Osteocyte (in vitro differentiated cells): ENCODE measurements around the gene ANKMY2. TPM values are rescaled to one million over a fixed set of nuclear protein-coding genes. Genes with fewer than 3 reads are reported as not detected.

Source experiments
- DNase-seq: peaks from one replicate; pipeline ENCODE4 v3.0.0; 2021; ENCODE audit warnings: mixed read lengths; ENCODE audit not compliant: unreplicated experiment; ENCODE audit errors: extremely low spot score
- H3K27ac Mint-ChIP-seq: one replicate; pipeline ENCODE4 v1.8.0; 2021; ENCODE audit warnings: mild to moderate bottlenecking, mixed read lengths; ENCODE audit not compliant: unreplicated experiment
- H3K27me3 Mint-ChIP-seq: one replicate; pipeline ENCODE4 v1.8.0; 2021; ENCODE audit warnings: mixed read lengths; ENCODE audit not compliant: unreplicated experiment
- H3K36me3 Mint-ChIP-seq: one replicate; pipeline ENCODE4 v1.8.0; 2021; ENCODE audit warnings: mixed read lengths; ENCODE audit not compliant: unreplicated experiment
- H3K4me1 Mint-ChIP-seq: one replicate; pipeline ENCODE4 v1.8.0; 2021; ENCODE audit warnings: mixed read lengths; ENCODE audit not compliant: unreplicated experiment
- H3K4me3 Mint-ChIP-seq: one replicate; pipeline ENCODE4 v1.8.0; 2021; ENCODE audit warnings: mild to moderate bottlenecking, moderate library complexity, mixed read lengths; ENCODE audit not compliant: unreplicated experiment
- H3K9me3 Mint-ChIP-seq: one replicate; pipeline ENCODE4 v1.8.0; 2021; ENCODE audit warnings: mixed read lengths; ENCODE audit not compliant: unreplicated experiment
- total RNA-seq: library from RNA; stranded (reverse); gene quantifications from 2 replicates; pipeline ENCODE4 v1.2.1, GENCODE V29; 2021
- TF ChIP-seq, protein P1 (sequence below): fragments of 200-600 bp; sonication (generic); IDR thresholded peaks from 2 replicates; pipeline ENCODE4 v1.5.0; 2021; ENCODE audit warnings: antibody characterized with exemption, mild to moderate bottlenecking, moderate library complexity

Gene ANKMY2
- total RNA-seq, 1 donor from 2014 or later = 16.9 TPM

DNA sequence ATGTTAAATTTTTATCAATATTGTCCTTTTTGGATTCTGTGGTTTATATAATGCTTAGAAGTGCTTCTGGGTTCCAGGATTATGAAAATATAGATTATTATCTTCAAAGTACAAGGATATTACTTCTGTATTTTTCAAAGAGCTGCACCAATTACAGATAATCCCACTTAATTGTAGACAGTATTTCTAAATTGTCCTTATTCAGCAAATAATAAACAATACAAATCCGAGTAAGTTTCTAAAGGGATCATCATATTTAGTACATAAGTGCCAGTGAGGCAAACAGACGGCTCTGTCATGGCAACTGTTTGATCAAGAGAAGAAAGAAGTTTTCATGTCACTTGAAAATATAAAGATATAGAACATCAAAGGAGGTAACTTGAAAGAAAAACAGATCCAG, 19.2 kb downstream of the ANKMY2 start:
- Mint-ChIP-seq H3K4me1 (peaks cover 1% of the 10 kb centered on the region), H3K9me3 (no peaks in the 10 kb centered on the region), H3K27ac (no peak overlapping the region), H3K36me3 (peaks cover 13% of the 10 kb centered on the region), H3K4me3 (no peak overlapping the region), H3K27me3 (no peaks in the 10 kb centered on the region)
- DNase-seq = no peak
- TF ChIP-seq, protein P1, sequence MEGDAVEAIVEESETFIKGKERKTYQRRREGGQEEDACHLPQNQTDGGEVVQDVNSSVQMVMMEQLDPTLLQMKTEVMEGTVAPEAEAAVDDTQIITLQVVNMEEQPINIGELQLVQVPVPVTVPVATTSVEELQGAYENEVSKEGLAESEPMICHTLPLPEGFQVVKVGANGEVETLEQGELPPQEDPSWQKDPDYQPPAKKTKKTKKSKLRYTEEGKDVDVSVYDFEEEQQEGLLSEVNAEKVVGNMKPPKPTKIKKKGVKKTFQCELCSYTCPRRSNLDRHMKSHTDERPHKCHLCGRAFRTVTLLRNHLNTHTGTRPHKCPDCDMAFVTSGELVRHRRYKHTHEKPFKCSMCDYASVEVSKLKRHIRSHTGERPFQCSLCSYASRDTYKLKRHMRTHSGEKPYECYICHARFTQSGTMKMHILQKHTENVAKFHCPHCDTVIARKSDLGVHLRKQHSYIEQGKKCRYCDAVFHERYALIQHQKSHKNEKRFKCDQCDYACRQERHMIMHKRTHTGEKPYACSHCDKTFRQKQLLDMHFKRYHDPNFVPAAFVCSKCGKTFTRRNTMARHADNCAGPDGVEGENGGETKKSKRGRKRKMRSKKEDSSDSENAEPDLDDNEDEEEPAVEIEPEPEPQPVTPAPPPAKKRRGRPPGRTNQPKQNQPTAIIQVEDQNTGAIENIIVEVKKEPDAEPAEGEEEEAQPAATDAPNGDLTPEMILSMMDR = no peak

DNA sequence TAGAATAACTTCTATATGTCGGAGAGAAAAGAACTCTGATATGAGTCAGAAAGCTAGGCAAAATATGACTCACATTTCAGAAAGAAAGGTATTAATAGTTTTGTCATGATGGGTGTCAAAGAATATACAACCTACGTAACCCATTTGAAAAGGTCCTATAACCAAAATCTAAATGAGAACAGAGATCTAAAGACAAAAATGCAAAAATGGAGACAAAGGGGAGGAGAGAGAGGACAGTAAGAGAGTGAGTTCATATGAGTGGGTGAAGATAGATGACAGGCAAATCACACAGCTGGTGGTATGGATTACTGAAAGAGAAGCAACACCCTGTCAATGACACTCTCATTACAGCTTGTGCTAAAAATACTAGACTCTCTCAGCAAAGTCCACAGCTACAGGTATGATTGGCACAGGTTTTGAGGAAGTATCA, 25.6 kb downstream of the ANKMY2 start:
- Mint-ChIP-seq H3K4me1 (no peaks in the 10 kb centered on the region), H3K27ac (no peak overlapping the region), H3K9me3 (peaks cover 15% of the 10 kb centered on the region), H3K4me3 (no peak overlapping the region), H3K36me3 (peaks cover 44% of the 10 kb centered on the region), H3K27me3 (no peaks in the 10 kb centered on the region)
- no peak for DNase-seq
- TF ChIP-seq, protein P1 = no peak

DNA sequence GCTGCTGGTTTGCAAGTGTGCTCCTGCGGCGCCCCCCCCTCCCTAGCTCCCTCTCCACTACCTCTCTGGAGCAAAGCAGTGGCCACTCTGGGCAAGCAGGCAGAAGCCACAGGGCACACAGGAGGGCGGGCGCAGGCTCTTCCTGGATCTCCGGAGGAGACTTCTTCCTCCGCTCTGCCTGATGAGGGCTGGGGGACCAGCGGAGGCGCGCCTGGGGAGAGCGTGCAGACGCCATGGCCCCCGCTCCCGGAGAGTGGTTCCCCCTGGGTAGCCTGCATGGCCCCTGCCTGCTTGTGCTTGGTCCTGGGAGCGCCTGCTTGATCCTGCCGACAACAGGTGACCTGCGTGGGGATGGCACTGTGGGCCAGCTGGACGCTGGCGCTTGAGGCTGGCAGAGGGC, 29.0 kb downstream of the ANKMY2 start:
- TF ChIP-seq, protein P1 = no peak
- peaks cover 15% of the 10 kb centered on the region for H3K9me3 Mint-ChIP-seq
- no peaks in the 10 kb centered on the region for H3K4me1 Mint-ChIP-seq
- no peak for DNase-seq
- peaks cover 45% of the 10 kb centered on the region for H3K36me3 Mint-ChIP-seq
- H3K27ac Mint-ChIP-seq = no peak overlapping the region
- no peaks in the 10 kb centered on the region for H3K27me3 Mint-ChIP-seq
- H3K4me3 Mint-ChIP-seq = no peak overlapping the region

DNA sequence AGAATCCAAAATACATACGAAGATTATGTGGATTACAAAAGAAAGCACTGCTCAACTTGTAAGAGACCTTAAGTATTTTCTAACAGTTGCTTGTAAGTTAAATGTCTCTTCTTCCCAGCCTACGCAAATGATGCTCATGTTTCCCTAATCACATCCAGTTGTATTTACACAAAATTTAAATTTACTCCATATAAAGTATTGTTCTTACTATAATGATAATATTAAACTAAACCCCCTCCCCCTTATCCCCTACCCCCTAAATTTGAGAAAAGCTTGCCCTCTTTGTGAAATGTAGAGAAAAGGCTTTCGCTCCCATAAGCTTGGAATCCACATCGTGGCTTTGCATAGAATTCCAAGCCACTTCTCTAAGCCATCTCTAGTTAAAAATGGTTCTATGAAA, 29.4 kb downstream of the ANKMY2 start:
- Mint-ChIP-seq H3K4me1 (no peaks in the 10 kb centered on the region), H3K4me3 (no peak overlapping the region), H3K36me3 (peaks cover 43% of the 10 kb centered on the region), H3K9me3 (peaks cover 15% of the 10 kb centered on the region), H3K27ac (no peak overlapping the region), H3K27me3 (no peaks in the 10 kb centered on the region)
- TF ChIP-seq, protein P1 = no peak
- no peak for DNase-seq

DNA sequence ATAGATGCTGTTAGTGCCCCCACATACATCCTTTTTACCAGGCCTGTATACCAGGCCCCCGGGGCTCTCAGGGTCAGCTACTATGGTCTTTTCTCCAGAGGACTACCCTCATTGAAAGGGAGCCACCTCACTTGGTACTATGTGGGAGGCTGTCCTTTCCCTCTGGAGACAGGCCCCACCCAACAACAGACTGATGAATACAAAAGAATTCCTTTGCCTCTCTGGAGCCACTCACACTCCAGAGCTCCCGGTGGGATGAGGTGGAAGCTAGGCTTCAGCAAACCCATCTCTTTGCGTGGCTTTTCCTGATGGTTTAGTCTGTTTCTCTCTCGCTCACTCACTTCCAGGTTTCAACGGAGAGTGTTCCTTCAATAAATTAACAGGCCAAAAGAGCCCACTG, 30.3 kb downstream of the ANKMY2 start:
- Mint-ChIP-seq H3K36me3 (peaks cover 42% of the 10 kb centered on the region), H3K27ac (no peak overlapping the region), H3K4me3 (no peak overlapping the region)

More for the DNA sequence above, 30.3 kb downstream of the ANKMY2 start:
- DNase-seq = no peak
- Mint-ChIP-seq H3K4me1 (no peaks in the 10 kb centered on the region), H3K27me3 (no peaks in the 10 kb centered on the region), H3K9me3 (peaks cover 9% of the 10 kb centered on the region)
- TF ChIP-seq, protein P1 = no peak
